ENCODE measurements around the gene PLCB1.

- TF ChIP-seq, protein P1, sequence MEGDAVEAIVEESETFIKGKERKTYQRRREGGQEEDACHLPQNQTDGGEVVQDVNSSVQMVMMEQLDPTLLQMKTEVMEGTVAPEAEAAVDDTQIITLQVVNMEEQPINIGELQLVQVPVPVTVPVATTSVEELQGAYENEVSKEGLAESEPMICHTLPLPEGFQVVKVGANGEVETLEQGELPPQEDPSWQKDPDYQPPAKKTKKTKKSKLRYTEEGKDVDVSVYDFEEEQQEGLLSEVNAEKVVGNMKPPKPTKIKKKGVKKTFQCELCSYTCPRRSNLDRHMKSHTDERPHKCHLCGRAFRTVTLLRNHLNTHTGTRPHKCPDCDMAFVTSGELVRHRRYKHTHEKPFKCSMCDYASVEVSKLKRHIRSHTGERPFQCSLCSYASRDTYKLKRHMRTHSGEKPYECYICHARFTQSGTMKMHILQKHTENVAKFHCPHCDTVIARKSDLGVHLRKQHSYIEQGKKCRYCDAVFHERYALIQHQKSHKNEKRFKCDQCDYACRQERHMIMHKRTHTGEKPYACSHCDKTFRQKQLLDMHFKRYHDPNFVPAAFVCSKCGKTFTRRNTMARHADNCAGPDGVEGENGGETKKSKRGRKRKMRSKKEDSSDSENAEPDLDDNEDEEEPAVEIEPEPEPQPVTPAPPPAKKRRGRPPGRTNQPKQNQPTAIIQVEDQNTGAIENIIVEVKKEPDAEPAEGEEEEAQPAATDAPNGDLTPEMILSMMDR (IDR thresholded peaks at IDR 0.05; ENCODE audit: low read length), result no peak
- no peak for TF ChIP-seq EZH2 (IDR thresholded peaks at IDR 0.05; ENCODE audit: borderline replicate concordance, low read length)
Observed at GRCh38 chr20:8720089-8720488, 588.0 kb downstream of the PLCB1 start.
